OCI-LY1 (cell line): ENCODE measurements around the gene ESF1.

Source experiments
- H2AFZ ChIP-seq: fragments of 200-600 bp; sonication (generic), shearing (Covaris generic); 2 replicates; pipeline ENCODE4 v1.6.0; 2014; ENCODE audit warnings: antibody characterized with exemption, mild to moderate bottlenecking, low read length
- H3F3A ChIP-seq: fragments of 200-600 bp; sonication (generic), shearing (Covaris generic); 2 replicates; pipeline ENCODE4 v1.6.0; 2014; ENCODE audit warnings: mild to moderate bottlenecking, antibody characterized with exemption, low read length, moderate library complexity; ENCODE audit not compliant: insufficient read depth
- H3K27ac ChIP-seq: fragments of 200-600 bp; sonication (generic); 2 replicates; pipeline ENCODE4 v1.5.1; 2014; ENCODE audit warnings: low read length, mixed run types, mild to moderate bottlenecking, low read depth; ENCODE audit not compliant: poor library complexity, severe bottlenecking
- H3K27me3 ChIP-seq: fragments of 200-600 bp; sonication (generic); 2 replicates; pipeline ENCODE4 v1.6.0; 2014; ENCODE audit warnings: antibody characterized with exemption, mild to moderate bottlenecking, low read length, moderate library complexity; ENCODE audit not compliant: insufficient read depth
- H3K36me3 ChIP-seq: fragments of 200-600 bp; sonication (generic); 2 replicates; pipeline ENCODE4 v1.6.1; 2014; ENCODE audit warnings: mild to moderate bottlenecking, antibody characterized with exemption, low read length, moderate library complexity, mixed read lengths; ENCODE audit not compliant: insufficient read depth
- H3K4me1 ChIP-seq: fragments of 200-600 bp; sonication (generic); 2 replicates; pipeline ENCODE4 v1.5.1; 2014; ENCODE audit warnings: mild to moderate bottlenecking, low read length, moderate library complexity; ENCODE audit not compliant: insufficient read depth, severe bottlenecking
- H3K4me2 ChIP-seq: fragments of 200-600 bp; sonication (generic), shearing (Covaris generic); 2 replicates; pipeline ENCODE4 v1.6.1; 2014; ENCODE audit warnings: low read length
- H3K4me3 ChIP-seq: fragments of 200-600 bp; sonication (generic); 2 replicates; pipeline ENCODE4 v1.5.1; 2014; ENCODE audit warnings: low read length, low read depth, mild to moderate bottlenecking, mixed read lengths; ENCODE audit not compliant: poor library complexity, severe bottlenecking
- H3K79me2 ChIP-seq: fragments of 200-600 bp; shearing (Covaris generic); 2 replicates; pipeline ENCODE4 v1.6.1; 2016; ENCODE audit warnings: mixed run types, low read length, mixed read lengths; ENCODE audit not compliant: insufficient read depth
- H3K9ac ChIP-seq: fragments of 200-600 bp; sonication (generic), shearing (Covaris generic); 2 replicates; pipeline ENCODE4 v1.6.1; 2014; ENCODE audit warnings: mild to moderate bottlenecking, low read length, mixed read lengths
- H3K9me2 ChIP-seq: fragments of 200-600 bp; sonication (generic), shearing (Covaris generic); 2 replicates; pipeline ENCODE4 v1.6.1; 2014; ENCODE audit warnings: low read depth, mild to moderate bottlenecking, low read length, mixed read lengths
- H3K9me3 ChIP-seq: fragments of 200-600 bp; shearing (Covaris generic); 2 replicates; pipeline ENCODE4 v1.6.1; 2014; ENCODE audit warnings: low read length, mixed read lengths
- H4K20me1 ChIP-seq: fragments of 200-600 bp; sonication (generic), shearing (Covaris generic); 2 replicates; pipeline ENCODE4 v1.6.0; 2016; ENCODE audit warnings: mild to moderate bottlenecking, low read length; ENCODE audit not compliant: insufficient read depth
- CTCF ChIP-seq: fragments of 200-600 bp; sonication (generic), shearing (Covaris generic); IDR thresholded peaks from 2 replicates; pipeline ENCODE4 v1.5.1; 2017; ENCODE audit warnings: mild to moderate bottlenecking, antibody characterized with exemption, low read length, moderate library complexity, mixed read lengths
- EZH2 ChIP-seq: fragments of 200-600 bp; sonication (generic), shearing (Covaris generic); IDR thresholded peaks from 2 replicates; pipeline ENCODE4 v1.8.0; 2017; ENCODE audit warnings: borderline replicate concordance, mixed run types, mild to moderate bottlenecking, antibody characterized with exemption, low read length, moderate library complexity, mixed read lengths

ESF1 gene

DNA sequence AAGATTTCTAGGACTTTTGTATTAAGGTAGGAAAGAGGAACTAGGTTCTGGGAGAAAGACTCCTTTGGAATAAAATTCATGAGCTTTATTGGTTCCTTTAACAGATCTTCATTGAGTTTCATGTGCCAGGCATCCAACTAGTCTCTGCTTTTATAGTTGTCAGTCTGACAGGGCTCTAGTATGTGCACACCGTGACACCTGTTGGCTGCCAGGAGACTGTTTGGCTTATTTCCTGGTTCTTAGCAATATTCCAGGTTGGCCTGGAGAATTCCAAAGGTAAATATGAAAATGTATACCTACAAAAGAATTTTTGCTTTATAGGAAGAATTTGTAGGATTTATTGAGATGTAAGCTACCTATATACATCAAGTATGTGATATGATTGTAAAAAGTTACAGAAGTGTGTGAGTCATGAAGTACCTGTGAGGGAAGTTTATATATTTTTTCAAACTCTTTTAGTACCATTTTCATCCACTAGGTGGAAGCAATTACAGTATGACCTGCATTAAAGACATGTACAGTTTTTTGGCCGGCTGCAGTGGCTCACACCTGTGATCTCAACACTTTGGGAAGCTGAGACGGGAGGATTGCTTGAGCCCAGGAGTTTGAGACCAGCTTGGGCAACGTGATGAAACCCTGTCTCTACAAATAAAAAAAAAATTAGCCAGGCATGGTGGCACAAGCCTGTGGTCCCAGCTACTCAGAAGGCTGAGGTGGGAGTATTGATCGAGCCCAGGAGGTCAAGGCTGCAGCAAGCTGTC is 35.3 kb upstream of the ESF1 start:
- H4K20me1 ChIP-seq, result no peaks in the 10 kb centered on the region
- H3K27ac ChIP-seq, result no peak overlapping the region
- H3K9ac ChIP-seq, result no peak overlapping the region
- no peaks in the 10 kb centered on the region for H3K9me2 ChIP-seq
- no peak overlapping the region for H3K4me2 ChIP-seq
- no peak for TF ChIP-seq EZH2
- peak; percentile 63 for TF ChIP-seq CTCF
- H3K27me3 ChIP-seq, result no peaks in the 10 kb centered on the region
- no peak overlapping the region for H2AFZ ChIP-seq
- no peaks in the 10 kb centered on the region for H3K4me1 ChIP-seq
- no peaks in the 10 kb centered on the region for H3K79me2 ChIP-seq
- H3K4me3 ChIP-seq, result no peak overlapping the region
- H3F3A ChIP-seq, result no peaks in the 10 kb centered on the region
- H3K36me3 ChIP-seq, result peaks cover 34% of the 10 kb centered on the region; the same call in 1 of the 2 replicates
- no peaks in the 10 kb centered on the region for H3K9me3 ChIP-seq

GRCh38 chr20:13817342-13817741 is 32.6 kb upstream of the ESF1 start:
- H3K9me2 ChIP-seq, result no peaks in the 10 kb centered on the region
- H3F3A ChIP-seq, result no peaks in the 10 kb centered on the region
- no peak overlapping the region for H3K9ac ChIP-seq
- H3K36me3 ChIP-seq, result peaks cover 56% of the 10 kb centered on the region; the same call in 1 of the 2 replicates
- H3K79me2 ChIP-seq, result no peaks in the 10 kb centered on the region
- no peaks in the 10 kb centered on the region for H3K9me3 ChIP-seq
- no peaks in the 10 kb centered on the region for H3K27me3 ChIP-seq
- no peaks in the 10 kb centered on the region for H4K20me1 ChIP-seq
- no peak overlapping the region for H2AFZ ChIP-seq
- no peak overlapping the region for H3K4me3 ChIP-seq
- no peaks in the 10 kb centered on the region for H3K4me1 ChIP-seq
- H3K27ac ChIP-seq, result no peak overlapping the region
- no peak for TF ChIP-seq CTCF
- TF ChIP-seq EZH2, result no peak
- H3K4me2 ChIP-seq, result no peak overlapping the region

GRCh38 chr20:13816757-13817156 is 32.0 kb upstream of the ESF1 start:
- no peak overlapping the region for H2AFZ ChIP-seq

More at GRCh38 chr20:13816757-13817156, 32.0 kb upstream of the ESF1 start:
- TF ChIP-seq CTCF, result no peak
- peaks cover 62% of the 10 kb centered on the region; the same call in 1 of the 2 replicates for H3K36me3 ChIP-seq
- H3K9me2 ChIP-seq, result no peaks in the 10 kb centered on the region
- H3K9ac ChIP-seq, result no peak overlapping the region
- no peaks in the 10 kb centered on the region for H3K9me3 ChIP-seq
- H3K27me3 ChIP-seq, result no peaks in the 10 kb centered on the region
- no peaks in the 10 kb centered on the region for H3F3A ChIP-seq
- no peak overlapping the region for H3K27ac ChIP-seq
- no peaks in the 10 kb centered on the region for H4K20me1 ChIP-seq
- H3K4me2 ChIP-seq, result no peak overlapping the region
- no peaks in the 10 kb centered on the region for H3K4me1 ChIP-seq
- no peaks in the 10 kb centered on the region for H3K79me2 ChIP-seq
- no peak overlapping the region for H3K4me3 ChIP-seq
